HepG2 (cell line): ENCODE results near the gene MRNIP. TPM values are rescaled to one million over a fixed set of nuclear protein-coding genes. Genes with fewer than 3 reads are reported as not detected.

Source experiments
- ARID4A ChIP-seq: sonication (generic); formaldehyde crosslinking; IDR thresholded peaks from 2 replicates; pipeline ENCODE4 v1.5.0; 2020; ENCODE audit warnings: mild to moderate bottlenecking, missing genetic modification reagents, borderline replicate concordance
- CEBPB ChIP-seq: IDR thresholded peaks from 2 replicates; pipeline ENCODE4 v1.6.1; 2011; ENCODE audit warnings: low read depth, low read length, improper control_type of control experiment, borderline replicate concordance
- E2F1 ChIP-seq: sonication (generic); formaldehyde crosslinking; IDR thresholded peaks from 2 replicates; pipeline ENCODE4 v1.5.0; 2020; ENCODE audit warnings: missing genetic modification reagents
- FOXK1 ChIP-seq: sonication (generic); formaldehyde crosslinking; IDR thresholded peaks from 2 replicates; pipeline ENCODE4 v1.4.0; 2020; ENCODE audit warnings: low read depth, missing genetic modification reagents, borderline replicate concordance
- HOMEZ ChIP-seq: IDR thresholded peaks from 2 replicates; pipeline ENCODE4 v1.6.1; 2016; ENCODE audit warnings: low read depth
- JUND ChIP-seq: sonication (generic); formaldehyde crosslinking; IDR thresholded peaks from 2 replicates; pipeline ENCODE4 v1.8.0; 2022; ENCODE audit warnings: mild to moderate bottlenecking, missing genetic modification reagents
- MZF1 ChIP-seq: sonication (generic); formaldehyde crosslinking; IDR thresholded peaks from 2 replicates; pipeline ENCODE4 v1.8.1; 2023; ENCODE audit warnings: mild to moderate bottlenecking, missing genetic modification reagents, borderline replicate concordance
- RBM39 ChIP-seq: fragments of 200-400 bp; formaldehyde crosslinking; IDR thresholded peaks from one replicate; pipeline ENCODE4 v1.6.1; 2018; ENCODE audit warnings: antibody characterized with exemption, mild to moderate bottlenecking, low read depth, low read length; ENCODE audit not compliant: poor library complexity, severe bottlenecking
- THRA ChIP-seq: sonication (generic); formaldehyde crosslinking; IDR thresholded peaks from 2 replicates; pipeline ENCODE4 v1.4.0; 2020; ENCODE audit warnings: missing genetic modification reagents, borderline replicate concordance
- WIZ ChIP-seq: sonication (generic); formaldehyde crosslinking; IDR thresholded peaks from 2 replicates; pipeline ENCODE4 v1.5.1; 2020; ENCODE audit warnings: mild to moderate bottlenecking, missing genetic modification reagents
- ZNF513 ChIP-seq: sonication (generic); formaldehyde crosslinking; conservative IDR thresholded peaks from 2 replicates; pipeline ENCODE4 v1.5.0; 2020; ENCODE audit warnings: missing genetic modification reagents
- ZNF776 ChIP-seq: sonication (generic); formaldehyde crosslinking; IDR thresholded peaks from 2 replicates; pipeline ENCODE4 v1.4.0; 2020; ENCODE audit warnings: mild to moderate bottlenecking, missing genetic modification reagents
- polyA plus RNA-seq, 8 experiments: library from polyadenylated mRNA; depleted of rRNA in 3 of 8; stranded (reverse) in 7 of 8; unstranded in 1 of 8; fragments of >200 nt; fragmentation: Illumina TruSeq in 4 of 8; extraction: Trizol in 4 of 8; gene quantifications; 2 replicates each; pipeline versions ENCODE4 v1.2.1 to v1.2.3, GENCODE V29; 2011 to 2016; ENCODE audit warnings: low read depth in 4 of 8, missing spikeins in 1 of 8, mixed read lengths in 1 of 8; ENCODE audit not compliant: insufficient read depth in 1 of 8
- total RNA-seq, 5 experiments: library from RNA; depleted of rRNA; stranded (reverse); fragments of >200 nt; fragmentation: Illumina TruSeq; extraction: Trizol; gene quantifications; 2 replicates each; pipeline ENCODE4 v1.2.3, GENCODE V29; 2016; ENCODE audit warnings: low read depth in 1 of 5
- TF ChIP-seq, protein P1 (sequence below): sonication (generic); formaldehyde crosslinking; IDR thresholded peaks from 2 replicates; pipeline ENCODE4 v1.5.0; 2020; ENCODE audit warnings: mild to moderate bottlenecking, missing genetic modification reagents
- TF ChIP-seq, protein P2 (sequence below): IDR thresholded peaks from 2 replicates; pipeline ENCODE4 v1.6.1; 2016; ENCODE audit warnings: missing genetic modification reagents, missing compliant biosample characterization

The MRNIP gene
- total and polyA plus RNA-seq, 2 of the 13 experiments (the other 11 are each of a cell fraction or from before 2014, with no cell fraction given), result 15.5 to 34.1 TPM

- peak; percentile 59; the same call in 1 of the 2 replicates for TF ChIP-seq FOXK1 (CRISPR knock-in tag)
- peak; percentile 97 for TF ChIP-seq ARID4A (CRISPR knock-in tag)
- TF ChIP-seq JUND, result peak; percentile 58; the same call in 1 of the 2 replicates
- peak; percentile 53; the same call in 1 of the 2 replicates for TF ChIP-seq E2F1 (CRISPR knock-in tag)
- TF ChIP-seq, protein P1, sequence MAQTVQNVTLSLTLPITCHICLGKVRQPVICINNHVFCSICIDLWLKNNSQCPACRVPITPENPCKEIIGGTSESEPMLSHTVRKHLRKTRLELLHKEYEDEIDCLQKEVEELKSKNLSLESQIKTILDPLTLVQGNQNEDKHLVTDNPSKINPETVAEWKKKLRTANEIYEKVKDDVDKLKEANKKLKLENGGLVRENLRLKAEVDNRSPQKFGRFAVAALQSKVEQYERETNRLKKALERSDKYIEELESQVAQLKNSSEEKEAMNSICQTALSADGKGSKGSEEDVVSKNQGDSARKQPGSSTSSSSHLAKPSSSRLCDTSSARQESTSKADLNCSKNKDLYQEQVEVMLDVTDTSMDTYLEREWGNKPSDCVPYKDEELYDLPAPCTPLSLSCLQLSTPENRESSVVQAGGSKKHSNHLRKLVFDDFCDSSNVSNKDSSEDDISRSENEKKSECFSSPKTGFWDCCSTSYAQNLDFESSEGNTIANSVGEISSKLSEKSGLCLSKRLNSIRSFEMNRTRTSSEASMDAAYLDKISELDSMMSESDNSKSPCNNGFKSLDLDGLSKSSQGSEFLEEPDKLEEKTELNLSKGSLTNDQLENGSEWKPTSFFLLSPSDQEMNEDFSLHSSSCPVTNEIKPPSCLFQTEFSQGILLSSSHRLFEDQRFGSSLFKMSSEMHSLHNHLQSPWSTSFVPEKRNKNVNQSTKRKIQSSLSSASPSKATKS (CRISPR knock-in tag), result no peak
- TF ChIP-seq ZNF513 (CRISPR knock-in tag), result no peak
- TF ChIP-seq THRA (CRISPR knock-in tag), result no peak
- no peak for TF ChIP-seq MZF1 (CRISPR knock-in tag)
- 0 out of 2 replicates have a peak, but pooled peaks have one; percentile 35 for TF ChIP-seq WIZ (CRISPR knock-in tag)
- TF ChIP-seq, protein P2, sequence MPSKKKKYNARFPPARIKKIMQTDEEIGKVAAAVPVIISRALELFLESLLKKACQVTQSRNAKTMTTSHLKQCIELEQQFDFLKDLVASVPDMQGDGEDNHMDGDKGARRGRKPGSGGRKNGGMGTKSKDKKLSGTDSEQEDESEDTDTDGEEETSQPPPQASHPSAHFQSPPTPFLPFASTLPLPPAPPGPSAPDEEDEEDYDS (CRISPR knock-in tag), result peak; percentile 94
- TF ChIP-seq CEBPB, result no peak
- peak; percentile 97 for TF ChIP-seq ZNF776 (CRISPR knock-in tag)
- peak; percentile 10; the same call in 1 of the 2 replicates for TF ChIP-seq HOMEZ (CRISPR knock-in tag)
- TF ChIP-seq RBM39, result no peak
Observed at GRCh38 chr5:179858586-179859427, at the start of gene MRNIP (continued).
